Esophagus muscularis mucosa (tissue), 3 donors: Measurements from ENCODE around the gene CLIC4.

Experiments used
- POLR2A ChIP-seq: fragments of 450-650 bp; IDR thresholded peaks from one replicate; pipeline ENCODE4 v1.6.1; 2017; ENCODE audit warnings: antibody characterized with exemption, moderate library complexity, mild to moderate bottlenecking, low read depth
- TF ChIP-seq, protein P1 (sequence below), 3 experiments: fragments of 200-600 bp in 2 of 3; fragments of 450-650 bp in 1 of 3; sonication (generic) in 2 of 3; IDR thresholded peaks; one replicate each; pipeline ENCODE4 v1.5.1; 2017 to 2019; ENCODE audit warnings: antibody characterized with exemption in 3 of 3, mild to moderate bottlenecking in 2 of 3, moderate library complexity in 1 of 3

DNA sequence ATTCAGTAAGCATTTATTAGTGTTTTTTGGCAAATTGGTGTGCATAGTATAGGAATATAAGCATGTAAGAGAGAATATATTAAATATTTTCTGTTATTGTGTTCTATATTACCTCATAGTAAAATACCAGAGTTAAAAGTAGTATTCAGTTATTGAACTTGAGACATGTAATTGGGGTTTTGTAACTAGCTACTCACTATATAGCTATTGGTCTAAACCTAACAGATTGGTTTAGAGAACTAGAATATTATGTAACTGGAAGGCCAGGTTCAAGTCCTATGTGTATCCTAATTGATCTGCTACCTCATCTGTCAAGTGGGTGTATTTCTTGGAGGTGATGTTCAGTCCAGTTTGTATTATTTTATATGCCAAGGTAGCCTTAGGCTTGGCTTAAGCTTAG lies 26.3 kb downstream of the CLIC4 start:
- TF ChIP-seq, protein P1, sequence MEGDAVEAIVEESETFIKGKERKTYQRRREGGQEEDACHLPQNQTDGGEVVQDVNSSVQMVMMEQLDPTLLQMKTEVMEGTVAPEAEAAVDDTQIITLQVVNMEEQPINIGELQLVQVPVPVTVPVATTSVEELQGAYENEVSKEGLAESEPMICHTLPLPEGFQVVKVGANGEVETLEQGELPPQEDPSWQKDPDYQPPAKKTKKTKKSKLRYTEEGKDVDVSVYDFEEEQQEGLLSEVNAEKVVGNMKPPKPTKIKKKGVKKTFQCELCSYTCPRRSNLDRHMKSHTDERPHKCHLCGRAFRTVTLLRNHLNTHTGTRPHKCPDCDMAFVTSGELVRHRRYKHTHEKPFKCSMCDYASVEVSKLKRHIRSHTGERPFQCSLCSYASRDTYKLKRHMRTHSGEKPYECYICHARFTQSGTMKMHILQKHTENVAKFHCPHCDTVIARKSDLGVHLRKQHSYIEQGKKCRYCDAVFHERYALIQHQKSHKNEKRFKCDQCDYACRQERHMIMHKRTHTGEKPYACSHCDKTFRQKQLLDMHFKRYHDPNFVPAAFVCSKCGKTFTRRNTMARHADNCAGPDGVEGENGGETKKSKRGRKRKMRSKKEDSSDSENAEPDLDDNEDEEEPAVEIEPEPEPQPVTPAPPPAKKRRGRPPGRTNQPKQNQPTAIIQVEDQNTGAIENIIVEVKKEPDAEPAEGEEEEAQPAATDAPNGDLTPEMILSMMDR (IDR thresholded peaks at IDR 0.05): no peak
- TF ChIP-seq POLR2A: no peak
